ENCODE measurements around the gene GAL3ST2. TPM values are rescaled to one million over a fixed set of nuclear protein-coding genes. Genes with fewer than 3 reads are reported as not detected.

The GAL3ST2 gene
- total and polyA plus RNA-seq, 2 of the 8 experiments (the other 6 are each of a cell fraction or from before 2014, with no cell fraction given) = not detected

- no peak for TF ChIP-seq SRF (IDR thresholded peaks at IDR 0.05; ENCODE audit: low read depth, low read length)
- TF ChIP-seq BRCA1 (IDR thresholded peaks at IDR 0.05; ENCODE audit: low read depth, low read length) = no peak
- TF ChIP-seq CHD7 (IDR thresholded peaks at IDR 0.05; ENCODE audit: insufficient replicate concordance, low read length) = no peak
- TF ChIP-seq CREB1 (IDR thresholded peaks at IDR 0.05) = no peak
- TF ChIP-seq KDM5A (IDR thresholded peaks at IDR 0.05; ENCODE audit: low read length) = no peak
- no peak for TF ChIP-seq CEBPB (IDR thresholded peaks at IDR 0.05; ENCODE audit: low read depth, low read length)
- no peak for TF ChIP-seq EP300 (IDR thresholded peaks at IDR 0.05; ENCODE audit: borderline replicate concordance in 1 of 2, low read depth in 2 of 2, low read length in 2 of 2)
- no peak for TF ChIP-seq E2F6 (IDR thresholded peaks at IDR 0.05)
- TF ChIP-seq, protein P1, sequence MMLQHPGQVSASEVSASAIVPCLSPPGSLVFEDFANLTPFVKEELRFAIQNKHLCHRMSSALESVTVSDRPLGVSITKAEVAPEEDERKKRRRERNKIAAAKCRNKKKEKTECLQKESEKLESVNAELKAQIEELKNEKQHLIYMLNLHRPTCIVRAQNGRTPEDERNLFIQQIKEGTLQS (IDR thresholded peaks at IDR 0.05; ENCODE audit: insufficient read depth, low read depth, low read length) = no peak
Observed at GRCh38 chr2:241767464-241768250, 9.0 kb upstream of the GAL3ST2 start (continued).

All from H1 (cell line).